ENCODE results near the gene MTRF1L.

GRCh38 chr6:153027480-153027879, 25.0 kb upstream of the MTRF1L start:
- TF ChIP-seq POLR2AphosphoS5 (IDR thresholded peaks at IDR 0.05; ENCODE audit: low read depth) (no peak), REST (IDR thresholded peaks at IDR 0.05; ENCODE audit: insufficient replicate concordance, low read depth) (no peak), CTCF (IDR thresholded peaks at IDR 0.05; ENCODE audit: insufficient read depth, low read length) (no peak), SPI1 (IDR thresholded peaks at IDR 0.05; ENCODE audit: borderline replicate concordance, low read depth) (no peak), GABPA (IDR thresholded peaks at IDR 0.05; ENCODE audit: low read depth) (no peak)
